SK-N-SH (cell line): Measurements from ENCODE around the gene TSPAN3. TPM values are rescaled to one million over a fixed set of nuclear protein-coding genes. Genes with fewer than 3 reads are reported as not detected.

Experiments
- CTCF ChIA-PET: fragments of 300-600, 350-600 bp; formaldehyde crosslinking; extraction: SDS; loops from one replicate; lab custom pipeline; 2021; lab: Yijun Ruan, JAX
- POLR2A ChIA-PET: fragments of 350-600 bp; sonication (Branson Sonifier 250); formaldehyde crosslinking; extraction: SDS; loops from one replicate; lab custom pipeline; 2020; ENCODE audit warnings: antibody characterized with exemption, inconsistent platforms; lab: Yijun Ruan, JAX
- DNase-seq: peaks from one replicate; pipeline ENCODE4 v3.0.0; 2012
- H2AFZ ChIP-seq: fragments of 200-600 bp; sonication (generic); 2 replicates; pipeline ENCODE4 v1.8.1; 2016; ENCODE audit warnings: antibody characterized with exemption, mild to moderate bottlenecking, low read depth
- H3F3A ChIP-seq: fragments of 200-600 bp; sonication (generic); replicated peaks from 2 replicates; pipeline ENCODE3; 2016; ENCODE audit warnings: antibody characterized with exemption, mild to moderate bottlenecking; ENCODE audit not compliant: insufficient read depth
- H3K27ac ChIP-seq, 2 experiments: fragments of 200-500 bp in 1 of 2; fragments of 200-600 bp in 1 of 2; sonication (Bioruptor generic) in 1 of 2; sonication (generic), shearing (Covaris generic) in 1 of 2; 2 replicates each; pipeline versions ENCODE4 v1.5.1 to v1.6.1; 2014 to 2016; ENCODE audit warnings: low read depth in 2 of 2, inconsistent platforms in 1 of 2, low read length in 1 of 2, mild to moderate bottlenecking in 1 of 2, mixed read lengths in 1 of 2
- H3K27me3 ChIP-seq: fragments of 200-600 bp; sonication (generic), shearing (Covaris generic); 2 replicates; pipeline ENCODE4 v1.6.1; 2016; ENCODE audit warnings: mixed run types; ENCODE audit not compliant: insufficient read depth
- H3K36me3 ChIP-seq, 2 experiments: fragments of 200-500 bp in 1 of 2; fragments of 200-600 bp in 1 of 2; sonication (Bioruptor generic) in 1 of 2; sonication (generic) in 1 of 2; replicated peaks in 1 of 2; 2 replicates each; pipeline versions ENCODE3 to v1.5.1; 2014 to 2016; ENCODE audit warnings: low read length in 1 of 2, mild to moderate bottlenecking in 1 of 2; ENCODE audit not compliant: insufficient read depth in 2 of 2, control insufficient read depth in 1 of 2
- H3K4me1 ChIP-seq, 2 experiments: fragments of 200-500 bp in 1 of 2; fragments of 200-600 bp in 1 of 2; sonication (Bioruptor generic) in 1 of 2; sonication (generic), shearing (Covaris generic) in 1 of 2; 2 replicates each; pipeline versions ENCODE4 v1.5.1 to v1.6.1; 2014 to 2016; ENCODE audit warnings: low read depth in 1 of 2, low read length in 1 of 2, mixed run types in 1 of 2; ENCODE audit not compliant: insufficient read depth in 2 of 2, control insufficient read depth in 1 of 2
- H3K4me2 ChIP-seq: fragments of 200-600 bp; sonication (generic), shearing (Covaris generic); 2 replicates; pipeline ENCODE4 v1.6.1; 2017; ENCODE audit warnings: mixed run types
- H3K4me3 ChIP-seq, 2 experiments: fragments of 200-500 bp in 1 of 2; fragments of 200-600 bp in 1 of 2; sonication (Bioruptor generic) in 1 of 2; sonication (generic), shearing (Covaris generic) in 1 of 2; 2 replicates each; pipeline versions ENCODE4 v1.5.1 to v1.8.1; 2014 to 2016; ENCODE audit warnings: low read depth in 2 of 2, inconsistent platforms in 1 of 2, low read length in 1 of 2, mild to moderate bottlenecking in 1 of 2, mixed read lengths in 1 of 2, moderate library complexity in 1 of 2
- H3K79me2 ChIP-seq: fragments of 200-600 bp; sonication (generic); 2 replicates; pipeline ENCODE4 v1.8.1; 2017; ENCODE audit warnings: mild to moderate bottlenecking; ENCODE audit not compliant: insufficient read depth
- H3K9ac ChIP-seq: fragments of 200-600 bp; sonication (generic); 2 replicates; pipeline ENCODE4 v1.6.1; 2017; ENCODE audit warnings: mixed run types
- H3K9me2 ChIP-seq: fragments of 200-600 bp; sonication (generic); 2 replicates; pipeline ENCODE4 v1.6.1; 2017; ENCODE audit warnings: mixed run types
- H3K9me3 ChIP-seq: fragments of 200-600 bp; sonication (generic); 2 replicates; pipeline ENCODE4 v1.6.1; 2017; ENCODE audit warnings: mixed run types, mild to moderate bottlenecking, moderate library complexity
- H4K20me1 ChIP-seq: fragments of 200-600 bp; sonication (generic); 2 replicates; pipeline ENCODE4 v1.6.1; 2017; ENCODE audit warnings: mild to moderate bottlenecking, mixed run types; ENCODE audit not compliant: insufficient read depth
- CHD2 ChIP-seq: fragments of 150-350 bp; IDR thresholded peaks from 2 replicates; pipeline ENCODE4 v1.6.1; 2018; ENCODE audit warnings: low read length; ENCODE audit not compliant: partially characterized antibody
- ELF1 ChIP-seq: IDR thresholded peaks from 2 replicates; pipeline ENCODE4 v1.4.0; 2012
- FOSL2 ChIP-seq: IDR thresholded peaks from 2 replicates; pipeline ENCODE4 v1.4.0; 2012; ENCODE audit warnings: low read depth, mild to moderate bottlenecking, moderate library complexity, borderline replicate concordance
- GABPA ChIP-seq: IDR thresholded peaks from 2 replicates; pipeline ENCODE4 v1.4.0; 2012; ENCODE audit warnings: low read depth, mild to moderate bottlenecking
- GATA2 ChIP-seq: sonication (generic); formaldehyde crosslinking; IDR thresholded peaks from 2 replicates; pipeline ENCODE4 v1.5.0; 2020; ENCODE audit warnings: mild to moderate bottlenecking, missing genetic modification reagents
- JUND ChIP-seq: IDR thresholded peaks from 2 replicates; pipeline ENCODE4 v1.4.0; 2012
- MXI1 ChIP-seq: IDR thresholded peaks from 2 replicates; pipeline ENCODE4 v1.6.1; 2012; ENCODE audit warnings: mild to moderate bottlenecking, low read depth, low read length, improper control_type of control experiment
- NFIC ChIP-seq: IDR thresholded peaks from 2 replicates; pipeline ENCODE4 v1.4.0; 2012; ENCODE audit warnings: borderline replicate concordance
- NRF1 ChIP-seq: IDR thresholded peaks from 2 replicates; pipeline ENCODE4 v1.6.1; 2012; ENCODE audit warnings: low read depth, mild to moderate bottlenecking, low read length
- PBX3 ChIP-seq: IDR thresholded peaks from 2 replicates; pipeline ENCODE4; 2012
- RCOR1 ChIP-seq: fragments of 150-350 bp; IDR thresholded peaks from 2 replicates; pipeline ENCODE4 v1.6.1; 2017; ENCODE audit warnings: antibody characterized with exemption, low read length
- RFX5 ChIP-seq: IDR thresholded peaks from 2 replicates; pipeline ENCODE4 v1.6.1; 2012; ENCODE audit warnings: mild to moderate bottlenecking, improper control_type of control experiment, low read length
- RXRA ChIP-seq: IDR thresholded peaks from 2 replicates; pipeline ENCODE4 v1.4.0; 2012; ENCODE audit warnings: low read depth, mild to moderate bottlenecking, borderline replicate concordance
- SMC3 ChIP-seq: IDR thresholded peaks from 2 replicates; pipeline ENCODE4 v1.6.1; 2012; ENCODE audit warnings: low read depth, low read length, improper control_type of control experiment
- TAF1 ChIP-seq: IDR thresholded peaks from 2 replicates; pipeline ENCODE4 v1.6.1; 2012; ENCODE audit warnings: low read depth, mild to moderate bottlenecking, low read length, moderate library complexity, borderline replicate concordance
- USF1 ChIP-seq: IDR thresholded peaks from 2 replicates; pipeline ENCODE4 v1.4.0; 2012; ENCODE audit warnings: low read depth, borderline replicate concordance
- USF2 ChIP-seq: fragments of 150-350 bp; IDR thresholded peaks from 2 replicates; pipeline ENCODE4 v1.6.1; 2017; ENCODE audit warnings: antibody characterized with exemption, low read length, low read depth, borderline replicate concordance
- WGBS: methylation state at CpG from one replicate; pipeline ENCODE4 v1.1.6; 2017; ENCODE audit warnings: low lambda C conversion rate; 5-methylcytosine and 5-hydroxymethylcytosine counted together
- polyA plus RNA-seq, 3 experiments: library from polyadenylated mRNA; depleted of rRNA; stranded (reverse); fragments of >200 nt; gene quantifications; 2 replicates each; pipeline ENCODE4 v1.2.3, GENCODE V29; 2012
- TF ChIP-seq, protein P1 (sequence below): fragments of 150-350 bp; IDR thresholded peaks from 2 replicates; pipeline ENCODE4 v1.6.1; 2016; ENCODE audit warnings: mild to moderate bottlenecking, low read depth, low read length

Gene TSPAN3
- polyA plus RNA-seq, 1 of the 3 experiments (the other 2 are of a cell fraction), result 409 TPM

- Histone ChIP-seq H3K9me3 (no peaks in the 10 kb centered on the region), H3K36me3 (peaks cover 15 to 16% of the 10 kb centered on the region in 2 experiments), H3K4me2 (peak overlapping the region; percentile 15; the same call in 1 of the 2 replicates), H3K79me2 (peaks cover 76% of the 10 kb centered on the region), H3K27me3 (no peaks in the 10 kb centered on the region), H3F3A (peaks cover 15% of the 10 kb centered on the region), H3K9ac (no peak overlapping the region; the same call in 1 of the 2 replicates), H3K27ac (peak overlapping the region in 1 of 2 experiments; percentile 31; a peak in 3 of 4 replicates), H3K4me1 (peaks cover 14 to 21% of the 10 kb centered on the region in 2 experiments; a peak in 3 of 4 replicates), H3K4me3 (no peak overlapping the region), H4K20me1 (peaks cover 71% of the 10 kb centered on the region), H3K9me2 (no peaks in the 10 kb centered on the region), H2AFZ (no peak overlapping the region)
- ChIA-PET POLR2A (interaction anchor here (0.8 to 1.3 kb wide), 2 partner anchors 9 to 12 kb away, joined by 3 read pairs; no protein-coding TSS in a partner anchor), CTCF (interaction anchor here (1.8 kb wide), 1 partner anchor 475 kb away, joined by 6 read pairs; no protein-coding TSS in a partner anchor)
- no peak for DNase-seq
- TF ChIP-seq JUND, result no peak
- TF ChIP-seq, protein P1, sequence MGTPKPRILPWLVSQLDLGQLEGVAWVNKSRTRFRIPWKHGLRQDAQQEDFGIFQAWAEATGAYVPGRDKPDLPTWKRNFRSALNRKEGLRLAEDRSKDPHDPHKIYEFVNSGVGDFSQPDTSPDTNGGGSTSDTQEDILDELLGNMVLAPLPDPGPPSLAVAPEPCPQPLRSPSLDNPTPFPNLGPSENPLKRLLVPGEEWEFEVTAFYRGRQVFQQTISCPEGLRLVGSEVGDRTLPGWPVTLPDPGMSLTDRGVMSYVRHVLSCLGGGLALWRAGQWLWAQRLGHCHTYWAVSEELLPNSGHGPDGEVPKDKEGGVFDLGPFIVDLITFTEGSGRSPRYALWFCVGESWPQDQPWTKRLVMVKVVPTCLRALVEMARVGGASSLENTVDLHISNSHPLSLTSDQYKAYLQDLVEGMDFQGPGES, result no peak
- no peak for TF ChIP-seq CHD2
- TF ChIP-seq SMC3, result no peak
- no peak for TF ChIP-seq RXRA
- no peak for TF ChIP-seq FOSL2
- TF ChIP-seq GABPA, result no peak
- no peak for TF ChIP-seq TAF1
- no peak for TF ChIP-seq MXI1
- TF ChIP-seq USF2, result no peak
- no peak for TF ChIP-seq RCOR1
- TF ChIP-seq NFIC, result no peak
- TF ChIP-seq USF1, result no peak
- no peak for TF ChIP-seq RFX5
- no peak for TF ChIP-seq GATA2 (CRISPR knock-in tag)
- TF ChIP-seq PBX3, result no peak
- TF ChIP-seq NRF1, result no peak
- no peak for TF ChIP-seq ELF1
- WGBS, result 81% methylated on average over 3 of the region's 3 CpGs
Measured at GRCh38 chr15:77067691-77068367, 3.1 kb downstream of the TSPAN3 start.
